Mesenchymal stem cell (in vitro differentiated cells and primary cell): ENCODE data around the gene ENGASE.

Experiments used
- DNase-seq: peaks from one replicate; pipeline ENCODE4 v3.0.0-alpha.2; 2013
- H2AFZ ChIP-seq: one replicate; pipeline ENCODE4 v1.6.1; 2013; ENCODE audit warnings: low read depth, mild to moderate bottlenecking, control low read depth, inconsistent platforms, low read length, moderate library complexity
- H2AK5ac ChIP-seq: 2 replicates; pipeline ENCODE4 v1.6.1; 2013; ENCODE audit warnings: low read length, moderate library complexity, mild to moderate bottlenecking, inconsistent platforms; ENCODE audit not compliant: severe bottlenecking
- H2BK120ac ChIP-seq: one replicate; pipeline ENCODE4 v1.6.1; 2013; ENCODE audit warnings: low read depth, mild to moderate bottlenecking, inconsistent platforms, low read length, moderate library complexity
- H2BK12ac ChIP-seq, 2 experiments: one replicate each; pipeline ENCODE4 v1.6.1; 2013; ENCODE audit warnings: inconsistent platforms in 2 of 2, low read length in 2 of 2, mild to moderate bottlenecking in 2 of 2, moderate library complexity in 2 of 2, control low read depth in 1 of 2
- H2BK15ac ChIP-seq: one replicate; pipeline ENCODE4 v1.6.1; 2013; ENCODE audit warnings: mild to moderate bottlenecking, low read depth, inconsistent platforms; ENCODE audit not compliant: poor library complexity, severe bottlenecking
- H2BK5ac ChIP-seq: 2 replicates; pipeline ENCODE4 v1.6.1; 2013; ENCODE audit warnings: low read depth, mild to moderate bottlenecking, low read length, control low read depth, inconsistent platforms; ENCODE audit not compliant: poor library complexity, severe bottlenecking
- H3K14ac ChIP-seq, 2 experiments: one replicate each; pipeline ENCODE4 v1.6.1; 2013; ENCODE audit warnings: inconsistent platforms in 2 of 2, low read length in 2 of 2, control low read depth in 1 of 2, mild to moderate bottlenecking in 1 of 2, moderate library complexity in 1 of 2
- H3K18ac ChIP-seq, 2 experiments: one replicate each; pipeline ENCODE4 v1.6.1; 2013; ENCODE audit warnings: inconsistent platforms in 2 of 2, low read length in 2 of 2, control low read depth in 1 of 2, low read depth in 1 of 2, mild to moderate bottlenecking in 1 of 2
- H3K23ac ChIP-seq, 2 experiments: one replicate each; pipeline ENCODE4 v1.6.1; 2013; ENCODE audit warnings: inconsistent platforms in 2 of 2, low read length in 2 of 2, mild to moderate bottlenecking in 2 of 2, moderate library complexity in 2 of 2, control low read depth in 1 of 2
- H3K27ac ChIP-seq: 2 replicates; pipeline ENCODE4 v1.5.1; 2013; ENCODE audit warnings: mild to moderate bottlenecking, moderate library complexity, low read length, control low read depth, inconsistent platforms; ENCODE audit not compliant: poor library complexity, severe bottlenecking
- H3K27me3 ChIP-seq, 2 experiments: 2 replicates each; pipeline versions ENCODE4 v1.6.1 to v1.7.0; 2013; ENCODE audit warnings: low read length in 2 of 2, mild to moderate bottlenecking in 2 of 2, moderate library complexity in 2 of 2, control low read depth in 1 of 2, inconsistent platforms in 1 of 2; ENCODE audit not compliant: control insufficient read depth in 1 of 2, insufficient read depth in 1 of 2
- H3K36me3 ChIP-seq, 2 experiments: 2 replicates each; pipeline versions ENCODE4 v1.6.1 to v1.7.0; 2013; ENCODE audit warnings: low read length in 2 of 2, control low read depth in 1 of 2, inconsistent platforms in 1 of 2, low read depth in 1 of 2, mild to moderate bottlenecking in 1 of 2; ENCODE audit not compliant: insufficient read depth in 2 of 2, control insufficient read depth in 1 of 2
- H3K4ac ChIP-seq, 2 experiments: one replicate each; pipeline ENCODE4 v1.6.1; 2013; ENCODE audit warnings: inconsistent platforms in 2 of 2, low read length in 2 of 2, mild to moderate bottlenecking in 2 of 2, moderate library complexity in 2 of 2, control low read depth in 1 of 2, low read depth in 1 of 2
- H3K4me1 ChIP-seq: 2 replicates; pipeline ENCODE4 v1.6.1; 2013; ENCODE audit warnings: low read depth, low read length, control low read depth; ENCODE audit not compliant: control insufficient read depth, insufficient read depth
- H3K4me2 ChIP-seq: 2 replicates; pipeline ENCODE4 v1.6.1; 2013; ENCODE audit warnings: low read length, mild to moderate bottlenecking, inconsistent platforms; ENCODE audit not compliant: poor library complexity, severe bottlenecking
- H3K4me3 ChIP-seq, 2 experiments: 2 replicates each; pipeline versions ENCODE4 v1.5.1 to v1.7.0; 2013; ENCODE audit warnings: low read length in 2 of 2, mild to moderate bottlenecking in 2 of 2, control low read depth in 1 of 2, low read depth in 1 of 2; ENCODE audit not compliant: insufficient read depth in 1 of 2
- H3K79me1 ChIP-seq: replicated peaks from 2 replicates; pipeline ENCODE4 v1.6.1; 2013; ENCODE audit warnings: mild to moderate bottlenecking, control low read depth, low read length, inconsistent platforms; ENCODE audit not compliant: poor library complexity, severe bottlenecking
- H3K9ac ChIP-seq: 2 replicates; pipeline ENCODE4 v1.7.0; 2013; ENCODE audit warnings: mild to moderate bottlenecking, low read length, moderate library complexity
- H3K9me3 ChIP-seq: 2 replicates; pipeline ENCODE4 v1.7.0; 2013; ENCODE audit warnings: mild to moderate bottlenecking, low read length; ENCODE audit not compliant: control insufficient read depth
- H4K8ac ChIP-seq: one replicate; pipeline ENCODE4 v1.6.1; 2013; ENCODE audit warnings: inconsistent platforms, mild to moderate bottlenecking, low read length, moderate library complexity
- H4K91ac ChIP-seq: one replicate; pipeline ENCODE4 v1.6.1; 2013; ENCODE audit warnings: mild to moderate bottlenecking, low read length, inconsistent platforms
- WGBS: methylation state at CpG from one replicate; pipeline ENCODE4 v1.1.7; 2013; ENCODE audit warnings: mixed read lengths; 5-methylcytosine and 5-hydroxymethylcytosine counted together

ENGASE gene

DNA sequence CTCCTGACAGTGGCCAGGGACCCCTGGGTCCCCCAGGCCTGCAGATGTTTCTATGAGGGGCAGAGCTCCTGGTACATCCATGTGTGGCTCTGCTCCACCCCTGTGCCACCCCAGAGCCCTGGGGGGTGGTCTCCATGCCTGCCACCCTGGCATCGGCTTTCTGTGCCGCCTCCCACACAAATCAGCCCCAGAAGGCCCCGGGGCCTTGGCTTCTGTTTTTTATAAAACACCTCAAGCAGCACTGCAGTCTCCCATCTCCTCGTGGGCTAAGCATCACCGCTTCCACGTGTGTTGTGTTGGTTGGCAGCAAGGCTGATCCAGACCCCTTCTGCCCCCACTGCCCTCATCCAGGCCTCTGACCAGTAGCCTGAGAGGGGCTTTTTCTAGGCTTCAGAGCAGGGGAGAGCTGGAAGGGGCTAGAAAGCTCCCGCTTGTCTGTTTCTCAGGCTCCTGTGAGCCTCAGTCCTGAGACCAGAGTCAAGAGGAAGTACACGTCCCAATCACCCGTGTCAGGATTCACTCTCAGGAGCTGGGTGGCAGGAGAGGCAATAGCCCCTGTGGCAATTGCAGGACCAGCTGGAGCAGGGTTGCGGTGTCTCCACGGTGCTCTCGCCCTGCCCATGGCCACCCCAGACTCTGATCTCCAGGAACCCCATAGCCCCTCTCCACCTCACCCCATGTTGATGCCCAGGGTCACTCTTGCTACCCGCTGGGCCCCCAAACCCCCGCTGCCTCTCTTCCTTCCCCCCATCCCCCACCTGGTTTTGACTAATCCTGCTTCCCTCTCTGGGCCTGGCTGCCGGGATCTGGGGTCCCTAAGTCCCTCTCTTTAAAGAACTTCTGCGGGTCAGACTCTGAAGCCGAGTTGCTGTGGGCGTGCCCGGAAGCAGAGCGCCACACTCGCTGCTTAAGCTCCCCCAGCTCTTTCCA, 25.5 kb upstream of the ENGASE start:
- Histone ChIP-seq H4K91ac (no peak overlapping the region), H3K18ac (no peak overlapping the region), H3K23ac (no peak overlapping the region), H3K14ac (no peak overlapping the region), H3K4me1 (peaks cover 4% of the 10 kb centered on the region), H2BK120ac (no peak overlapping the region), H2AK5ac (no peak overlapping the region), H3K79me1 (no peaks in the 10 kb centered on the region), H4K8ac (no peak overlapping the region), H3K4ac (no peak overlapping the region), H2BK15ac (no peak overlapping the region), H3K9ac (peak overlapping the region; percentile 30), H3K4me2 (no peak overlapping the region), H3K36me3 (peaks cover 0 to 7% of the 10 kb centered on the region in 2 experiments), H2BK5ac (no peak overlapping the region), H3K27ac (no peak overlapping the region), H2AFZ (no peak overlapping the region), H2BK12ac (no peak overlapping the region), H3K4me3 (no peak overlapping the region), H3K9me3 (no peaks in the 10 kb centered on the region), H3K27me3 (peaks cover 0 to 21% of the 10 kb centered on the region in 2 experiments)
- WGBS: 89% methylated on average over 21 of the region's 21 CpGs
- no peak for DNase-seq

- Histone ChIP-seq H3K36me3 (peaks cover 0 to 4% of the 10 kb centered on the region in 2 experiments), H4K8ac (no peak overlapping the region), H3K18ac (no peak overlapping the region), H2BK120ac (no peak overlapping the region), H3K4me3 (no peak overlapping the region), H3K79me1 (no peaks in the 10 kb centered on the region), H2BK5ac (no peak overlapping the region), H2AK5ac (no peak overlapping the region), H3K14ac (no peak overlapping the region), H4K91ac (no peak overlapping the region), H2AFZ (no peak overlapping the region), H3K9ac (no peak overlapping the region), H3K27me3 (peaks cover 0 to 14% of the 10 kb centered on the region in 2 experiments), H3K4me1 (peaks cover 4% of the 10 kb centered on the region), H3K27ac (no peak overlapping the region), H3K9me3 (no peaks in the 10 kb centered on the region), H3K23ac (no peak overlapping the region), H2BK12ac (no peak overlapping the region), H3K4me2 (no peak overlapping the region), H2BK15ac (no peak overlapping the region), H3K4ac (no peak overlapping the region)
- no peak for DNase-seq
- WGBS: 93% methylated on average over 11 of the region's 11 CpGs
These were observed 24.8 kb upstream of the ENGASE start for GRCh38 chr17:79049821-79050220.

- Histone ChIP-seq H3K9ac (no peak overlapping the region), H3K4me3 (no peak overlapping the region), H4K8ac (no peak overlapping the region), H3K23ac (no peak overlapping the region), H2BK120ac (no peak overlapping the region), H3K27ac (no peak overlapping the region), H2BK5ac (no peak overlapping the region), H2BK15ac (no peak overlapping the region), H4K91ac (no peak overlapping the region), H2AFZ (no peak overlapping the region), H3K4me1 (peaks cover 4% of the 10 kb centered on the region), H3K9me3 (no peaks in the 10 kb centered on the region), H3K14ac (no peak overlapping the region), H2BK12ac (no peak overlapping the region), H3K36me3 (peaks cover 0 to 4% of the 10 kb centered on the region in 2 experiments), H3K4me2 (no peak overlapping the region), H3K4ac (no peak overlapping the region), H2AK5ac (no peak overlapping the region), H3K79me1 (no peaks in the 10 kb centered on the region), H3K27me3 (peaks cover 0 to 7% of the 10 kb centered on the region in 2 experiments), H3K18ac (no peak overlapping the region)
- WGBS: 81% methylated on average over 6 of the region's 6 CpGs
- no peak for DNase-seq
These were observed 24.1 kb upstream of the ENGASE start for GRCh38 chr17:79050551-79050950.

DNA sequence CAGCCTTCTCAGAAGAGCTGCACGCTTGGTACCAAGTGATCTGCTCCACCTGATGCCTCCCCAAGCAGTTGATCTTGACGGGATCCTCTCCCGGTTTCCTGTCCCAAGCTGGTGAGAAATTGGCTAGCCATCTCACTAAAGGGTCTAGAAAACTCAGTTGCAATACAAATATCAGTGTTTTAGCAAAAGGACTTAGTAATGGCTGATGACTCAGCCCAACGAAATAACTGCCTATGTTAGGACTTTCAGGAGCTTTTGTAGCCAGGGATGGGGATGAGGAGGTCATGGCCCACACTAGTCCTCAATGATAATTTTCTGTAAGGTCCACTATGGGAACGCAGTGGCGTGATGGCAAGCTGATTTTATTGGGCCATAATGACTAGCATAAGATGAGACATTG, 23.3 kb upstream of the ENGASE start:
- 76% methylated on average over 4 of the region's 6 CpGs for WGBS
- Histone ChIP-seq H2BK120ac (no peak overlapping the region), H3K4ac (no peak overlapping the region), H2BK12ac (no peak overlapping the region), H2BK5ac (no peak overlapping the region), H3K27me3 (peaks cover 0 to 7% of the 10 kb centered on the region in 2 experiments), H3K4me2 (no peak overlapping the region), H3K4me3 (no peak overlapping the region), H4K8ac (no peak overlapping the region), H2AK5ac (no peak overlapping the region), H3K27ac (no peak overlapping the region), H3K9me3 (no peaks in the 10 kb centered on the region), H3K9ac (no peak overlapping the region), H3K23ac (no peak overlapping the region), H2AFZ (no peak overlapping the region), H3K36me3 (peaks cover 0 to 4% of the 10 kb centered on the region in 2 experiments), H3K14ac (no peak overlapping the region), H3K18ac (no peak overlapping the region), H3K4me1 (peaks cover 4% of the 10 kb centered on the region), H4K91ac (no peak overlapping the region), H3K79me1 (no peaks in the 10 kb centered on the region), H2BK15ac (no peak overlapping the region)
- no peak for DNase-seq
